Upper lobe of left lung (tissue), 4 donors: ENCODE data around the gene FRMD3.

ENCODE experiments used
- CTCF ChIP-seq, 6 experiments: fragments of 450-650 bp in 4 of 6; fragments of 200-600 bp in 2 of 6; sonication (generic) in 2 of 6; IDR thresholded peaks; one replicate each; pipeline ENCODE4 v1.5.1; 2016 to 2019; ENCODE audit warnings: antibody characterized with exemption in 6 of 6
- POLR2A ChIP-seq, 4 donors: fragments of 450-650 bp; IDR thresholded peaks; one replicate each; pipeline ENCODE4 v1.5.1; 2016 to 2017; ENCODE audit warnings: antibody characterized with exemption in 4 of 4, mild to moderate bottlenecking in 2 of 4
- POLR2AphosphoS5 ChIP-seq, 2 donors: sonication (generic); formaldehyde crosslinking; IDR thresholded peaks; one replicate each; pipeline ENCODE4 v1.5.1; 2017; ENCODE audit warnings: antibody characterized with exemption in 2 of 2

- no peak for TF ChIP-seq CTCF (IDR thresholded peaks at IDR 0.05)
- no peak for TF ChIP-seq POLR2A (IDR thresholded peaks at IDR 0.05)
- TF ChIP-seq POLR2AphosphoS5 (IDR thresholded peaks at IDR 0.05), result no peak
These were observed 210.9 kb downstream of the FRMD3 start for GRCh38 chr9:83327323-83327722.
